Suprapubic skin (tissue), 4 donors: ENCODE data around the gene HAGH. TPM values are rescaled to one million over a fixed set of nuclear protein-coding genes. Genes with fewer than 3 reads are reported as not detected.

Experiments
- DNase-seq, 2 donors: peaks; one replicate each; pipeline ENCODE4 v3.0.0-alpha.2; 2019; ENCODE audit warnings: low spot score in 2 of 2
- H3K27ac ChIP-seq: fragments of 200-600 bp; sonication (generic); one replicate; pipeline ENCODE4 v1.5.1; 2019
- H3K27me3 ChIP-seq: fragments of 200-600 bp; sonication (generic); one replicate; pipeline ENCODE4 v1.5.1; 2019
- H3K36me3 ChIP-seq: fragments of 200-600 bp; sonication (generic); one replicate; pipeline ENCODE4 v1.5.1; 2019
- H3K4me1 ChIP-seq: fragments of 200-600 bp; sonication (generic); one replicate; pipeline ENCODE4 v1.5.1; 2019
- H3K4me3 ChIP-seq: fragments of 200-600 bp; sonication (generic); one replicate; pipeline ENCODE4 v1.5.1; 2019; ENCODE audit warnings: mild to moderate bottlenecking
- H3K9me3 ChIP-seq: fragments of 200-600 bp; sonication (generic); one replicate; pipeline ENCODE4 v1.5.1; 2019
- EP300 ChIP-seq: sonication (generic); formaldehyde crosslinking; IDR thresholded peaks from one replicate; pipeline ENCODE4 v1.6.1; 2017; ENCODE audit warnings: antibody characterized with exemption
- POLR2A ChIP-seq, 2 donors: fragments of 450-650 bp; IDR thresholded peaks; one replicate each; pipeline ENCODE4 v1.6.1; 2017; ENCODE audit warnings: antibody characterized with exemption in 2 of 2, mild to moderate bottlenecking in 2 of 2, moderate library complexity in 2 of 2
- POLR2AphosphoS5 ChIP-seq, 3 donors: sonication (generic); formaldehyde crosslinking; IDR thresholded peaks; one replicate each; pipeline ENCODE4 v1.6.1; 2017; ENCODE audit warnings: antibody characterized with exemption in 3 of 3
- WGBS: methylation state at CpG from one replicate; pipeline ENCODE4 v1.1.5; 2018; 5-methylcytosine and 5-hydroxymethylcytosine counted together
- total RNA-seq, 4 donors: library from RNA; depleted of rRNA; stranded (reverse); fragments of >200 nt; gene quantifications; one replicate each; pipeline ENCODE4 v1.1.0, GENCODE V29; 2016
- TF ChIP-seq, protein P1 (sequence below), 2 donors: fragments of 200-600 bp in 1 of 2; fragments of 450-650 bp in 1 of 2; sonication (generic) in 1 of 2; IDR thresholded peaks; one replicate each; pipeline ENCODE4 v1.5.1; 2016 to 2019; ENCODE audit warnings: antibody characterized with exemption in 2 of 2, mild to moderate bottlenecking in 1 of 2, moderate library complexity in 1 of 2

HAGH gene
- total RNA-seq, 4 donors from 2014 or later, result 49.8 to 66.6 (median 51.9) TPM

DNA sequence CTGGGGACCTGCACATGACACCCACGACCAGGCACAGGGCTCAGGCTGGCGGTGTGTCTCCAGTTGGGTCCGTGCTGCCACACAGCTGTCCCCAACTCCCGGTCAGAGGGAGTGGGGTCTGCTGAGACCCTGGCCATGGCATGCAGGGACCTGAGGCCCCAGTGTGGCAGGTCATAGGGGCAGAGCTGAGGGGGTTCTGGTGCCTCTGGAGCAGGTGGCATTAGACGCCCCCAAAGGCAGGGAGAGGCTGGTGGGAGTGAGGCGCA, 39.6 kb downstream of the HAGH start:
- no CpG with 5 or more reads among the region's 6 CpGs for WGBS
- TF ChIP-seq EP300 (no peak), POLR2A (IDR thresholded peaks at IDR 0.05) (no peak)
- no peaks in the 10 kb centered on the region for H3K27me3 ChIP-seq
- no peaks in the 10 kb centered on the region for H3K9me3 ChIP-seq
- peak in 1 of 2 donors; percentile 52 for DNase-seq
- peaks cover 51% of the 10 kb centered on the region for H3K36me3 ChIP-seq
- no peak overlapping the region for H3K27ac ChIP-seq
- H3K4me3 ChIP-seq, result no peak overlapping the region
- peaks cover 50% of the 10 kb centered on the region for H3K4me1 ChIP-seq

DNA sequence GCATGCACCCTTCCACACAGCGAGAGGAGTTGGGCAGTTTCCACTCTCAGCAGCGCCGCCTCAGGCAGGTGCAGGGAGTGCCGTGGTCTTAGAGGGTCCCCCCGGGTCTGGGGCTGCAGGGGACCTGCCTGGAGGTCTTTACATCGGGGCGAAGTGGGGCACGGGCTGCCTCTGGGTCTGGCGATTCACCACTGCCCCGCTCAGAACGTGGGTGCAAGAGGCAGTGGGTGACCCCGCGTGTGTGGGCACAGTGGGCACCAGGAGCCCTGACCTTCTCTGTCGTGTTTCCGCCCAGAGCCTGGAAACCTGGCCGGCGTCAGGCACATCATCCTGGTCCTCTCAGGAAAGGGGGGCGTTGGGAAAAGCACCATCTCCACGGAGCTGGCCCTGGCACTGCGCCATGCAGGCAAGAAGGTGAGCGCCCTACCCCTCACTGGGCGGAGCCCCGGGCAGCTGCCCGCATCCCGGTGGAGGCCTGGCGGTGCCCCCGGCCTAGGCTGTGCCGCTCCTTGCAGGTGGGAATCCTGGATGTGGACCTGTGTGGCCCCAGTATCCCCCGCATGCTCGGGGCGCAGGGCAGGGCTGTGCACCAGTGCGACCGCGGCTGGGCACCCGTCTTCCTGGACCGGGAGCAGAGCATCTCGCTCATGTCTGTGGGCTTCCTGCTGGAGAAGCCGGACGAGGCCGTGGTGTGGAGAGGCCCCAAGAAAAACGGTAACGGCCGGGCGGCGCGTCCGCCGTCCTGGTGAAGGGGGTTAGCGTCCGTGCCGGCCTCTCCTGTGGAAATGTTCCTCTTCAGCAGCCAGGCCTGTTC, 40.2 kb downstream of the HAGH start:
- Histone ChIP-seq H3K9me3 (no peaks in the 10 kb centered on the region), H3K36me3 (peaks cover 45% of the 10 kb centered on the region), H3K27ac (no peak overlapping the region), H3K27me3 (no peaks in the 10 kb centered on the region), H3K4me1 (peaks cover 54% of the 10 kb centered on the region), H3K4me3 (no peak overlapping the region)
- 84% methylated on average over 28 of the region's 51 CpGs for WGBS
- TF ChIP-seq POLR2AphosphoS5 (IDR thresholded peaks at IDR 0.05) (no peak), POLR2A (IDR thresholded peaks at IDR 0.05) (no peak), EP300 (no peak)
- TF ChIP-seq, protein P1, sequence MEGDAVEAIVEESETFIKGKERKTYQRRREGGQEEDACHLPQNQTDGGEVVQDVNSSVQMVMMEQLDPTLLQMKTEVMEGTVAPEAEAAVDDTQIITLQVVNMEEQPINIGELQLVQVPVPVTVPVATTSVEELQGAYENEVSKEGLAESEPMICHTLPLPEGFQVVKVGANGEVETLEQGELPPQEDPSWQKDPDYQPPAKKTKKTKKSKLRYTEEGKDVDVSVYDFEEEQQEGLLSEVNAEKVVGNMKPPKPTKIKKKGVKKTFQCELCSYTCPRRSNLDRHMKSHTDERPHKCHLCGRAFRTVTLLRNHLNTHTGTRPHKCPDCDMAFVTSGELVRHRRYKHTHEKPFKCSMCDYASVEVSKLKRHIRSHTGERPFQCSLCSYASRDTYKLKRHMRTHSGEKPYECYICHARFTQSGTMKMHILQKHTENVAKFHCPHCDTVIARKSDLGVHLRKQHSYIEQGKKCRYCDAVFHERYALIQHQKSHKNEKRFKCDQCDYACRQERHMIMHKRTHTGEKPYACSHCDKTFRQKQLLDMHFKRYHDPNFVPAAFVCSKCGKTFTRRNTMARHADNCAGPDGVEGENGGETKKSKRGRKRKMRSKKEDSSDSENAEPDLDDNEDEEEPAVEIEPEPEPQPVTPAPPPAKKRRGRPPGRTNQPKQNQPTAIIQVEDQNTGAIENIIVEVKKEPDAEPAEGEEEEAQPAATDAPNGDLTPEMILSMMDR (IDR thresholded peaks at IDR 0.05), result no peak
- DNase-seq, result no peak

DNA sequence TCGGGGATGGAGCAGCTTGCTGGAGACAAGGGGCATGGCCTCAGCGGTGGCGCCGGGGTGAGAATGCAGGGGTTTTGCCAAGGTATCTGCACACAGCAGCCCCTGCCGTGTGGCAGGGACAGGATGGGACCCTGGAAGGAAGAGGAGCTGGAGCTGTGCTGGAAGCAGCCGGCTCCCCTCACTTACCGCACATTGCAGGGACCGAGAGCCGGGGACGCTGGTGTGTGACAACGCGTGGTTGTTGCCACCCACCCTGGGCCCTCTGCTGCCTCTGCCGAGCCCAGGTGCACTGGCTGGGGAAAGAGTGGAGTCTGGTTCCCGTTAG, 40.8 kb downstream of the HAGH start:
- Histone ChIP-seq H3K4me3 (no peak overlapping the region), H3K36me3 (peaks cover 39% of the 10 kb centered on the region), H3K4me1 (peaks cover 61% of the 10 kb centered on the region), H3K9me3 (no peaks in the 10 kb centered on the region), H3K27me3 (no peaks in the 10 kb centered on the region), H3K27ac (no peak overlapping the region)
- no peak for TF ChIP-seq POLR2AphosphoS5 (IDR thresholded peaks at IDR 0.05)
- no peak for TF ChIP-seq EP300
- TF ChIP-seq, protein P1 (IDR thresholded peaks at IDR 0.05), result no peak
- no peak for TF ChIP-seq POLR2A (IDR thresholded peaks at IDR 0.05)
- no peak for DNase-seq
- no CpG with 5 or more reads among the region's 14 CpGs for WGBS

DNA sequence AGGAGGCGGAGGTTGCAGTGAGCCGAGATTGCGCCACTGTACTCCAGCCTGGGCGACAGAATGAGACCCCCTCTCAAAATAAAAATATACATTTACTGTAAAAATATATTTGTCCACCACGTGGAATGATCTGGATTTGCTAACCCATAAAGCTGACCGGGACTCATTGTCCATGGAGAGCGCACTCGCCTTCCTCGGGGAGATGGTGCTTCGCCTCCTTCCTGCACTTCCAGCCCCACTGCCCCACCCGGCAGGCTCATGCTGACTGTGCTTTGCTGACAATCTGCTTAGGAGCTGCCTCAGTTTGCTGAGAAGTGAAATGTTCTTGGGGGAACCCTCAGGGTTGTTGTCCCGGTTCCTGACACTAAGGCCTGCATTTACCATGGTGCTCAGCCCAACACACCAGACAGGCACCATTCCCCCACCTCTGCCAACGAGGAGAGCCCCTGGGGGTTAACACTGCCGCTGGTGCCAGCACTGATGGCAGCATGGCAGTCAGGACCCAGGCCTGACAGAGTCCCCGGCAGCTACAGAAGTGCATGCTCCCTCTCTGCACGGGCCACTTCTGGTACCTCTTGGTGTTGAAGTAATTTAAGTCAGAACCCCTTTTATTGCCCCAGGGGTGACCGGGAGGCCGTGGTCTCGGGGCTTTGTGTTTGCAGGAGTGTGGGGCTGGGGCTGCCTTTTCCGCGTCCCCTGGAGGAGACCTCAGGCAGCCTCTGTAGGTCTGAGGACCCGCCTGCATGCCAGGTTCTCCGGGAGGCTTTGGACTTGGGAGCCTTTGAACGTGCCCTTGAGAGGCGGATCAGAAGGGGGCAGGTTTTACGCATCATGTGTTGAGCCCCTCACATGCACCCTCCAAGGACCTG, 41.4 kb downstream of the HAGH start:
- WGBS, result 83% methylated on average over 21 of the region's 26 CpGs
- Histone ChIP-seq H3K9me3 (no peaks in the 10 kb centered on the region), H3K27me3 (no peaks in the 10 kb centered on the region), H3K36me3 (peaks cover 35% of the 10 kb centered on the region), H3K27ac (no peak overlapping the region), H3K4me3 (no peak overlapping the region), H3K4me1 (peaks cover 65% of the 10 kb centered on the region)
- no peak for DNase-seq
- TF ChIP-seq POLR2AphosphoS5 (IDR thresholded peaks at IDR 0.05) (no peak), EP300 (no peak), POLR2A (IDR thresholded peaks at IDR 0.05) (no peak)
- TF ChIP-seq, protein P1 (IDR thresholded peaks at IDR 0.05), result no peak

DNA sequence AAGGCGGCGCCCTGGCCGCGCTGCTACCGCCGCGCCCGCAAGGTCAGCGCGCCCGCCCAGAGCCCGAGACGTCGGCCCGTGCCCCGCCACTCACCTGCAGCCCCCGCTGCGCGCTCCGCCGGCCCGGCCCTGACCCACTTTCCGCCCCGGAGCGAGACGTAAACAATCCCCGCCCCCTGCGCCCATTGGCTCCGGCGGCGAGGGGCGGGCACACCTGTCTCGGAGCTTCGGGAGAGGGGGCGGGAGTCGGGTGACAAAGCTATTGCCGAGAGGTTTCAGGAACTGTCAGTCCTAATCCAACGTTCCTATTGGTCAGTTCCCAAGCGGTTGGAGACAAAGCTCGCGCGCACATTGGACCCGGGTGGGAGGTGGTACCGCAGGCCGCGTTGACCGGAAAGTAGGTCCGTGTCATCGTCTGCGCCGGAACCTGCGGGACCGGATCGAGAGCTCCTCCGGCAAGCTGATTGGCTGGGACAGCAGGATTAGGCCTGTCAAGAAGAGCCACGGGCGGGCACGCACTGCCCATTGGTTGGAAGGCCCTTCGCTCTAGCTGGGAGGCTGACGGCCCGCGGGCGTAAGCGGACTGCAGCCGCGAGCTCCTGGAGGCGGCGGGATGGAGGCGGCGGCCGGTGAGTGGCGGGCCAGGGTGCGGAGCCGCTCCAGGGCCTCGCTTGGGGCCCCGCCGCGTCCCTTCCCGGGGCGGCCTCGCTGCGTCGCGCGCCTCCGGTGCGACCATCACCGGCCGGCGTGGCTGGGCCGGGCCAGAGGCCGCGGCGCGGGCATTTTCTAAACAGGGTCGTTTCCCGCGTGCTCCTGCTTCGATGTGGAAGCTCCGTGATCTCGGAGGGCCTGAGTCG, 44.0 kb downstream of the HAGH start, which contains the start of the genes NUBP2 and SPSB3:
TSS of gene NUBP2 (plus strand) at position 553 of the 857 bp plus-strand sequence. CDS start at position 614, 61 bp downstream.
TSS of gene SPSB3 (minus strand) at position 164 of the 857 bp plus-strand sequence. CDS start 1,088 bp downstream, outside the sequence.
- no peaks in the 10 kb centered on the region for H3K27me3 ChIP-seq
- H3K4me1 ChIP-seq, result peaks cover 47% of the 10 kb centered on the region
- WGBS, result 0% methylated on average over 2 of the region's 102 CpGs
- H3K4me3 ChIP-seq, result peak within 1 kb of the TSS; percentile 79
- peak; percentile 100 for DNase-seq
- H3K9me3 ChIP-seq, result no peaks in the 10 kb centered on the region
- TF ChIP-seq, protein P1 (IDR thresholded peaks at IDR 0.05), result no peak
- peak in 1 of 2 donors; percentile 46 for TF ChIP-seq POLR2A (IDR thresholded peaks at IDR 0.05)
- TF ChIP-seq POLR2AphosphoS5 (IDR thresholded peaks at IDR 0.05), result peak in 2 of 3 donors; percentile 22 to 96
- H3K36me3 ChIP-seq, result peaks cover 40% of the 10 kb centered on the region
- peak within 1 kb of the TSS; percentile 92 for H3K27ac ChIP-seq
